Trophoblast cell (in vitro differentiated cells and primary cell): ENCODE measurements around the gene VOPP1.
"Not testable (repeated sequence)": the region's sequence is repeated elsewhere in the genome, so short reads cannot be mapped to it uniquely, and the experiment has no call there.

ENCODE experiments used
- DNase-seq, 2 donors: peaks; one replicate each; pipeline ENCODE4 v3.0.0-alpha.2; 2016
- H2AFZ ChIP-seq: 2 replicates; pipeline ENCODE4 v1.6.1; 2013; ENCODE audit warnings: low read length, moderate library complexity, mild to moderate bottlenecking; ENCODE audit not compliant: insufficient read depth, poor library complexity
- H2AK5ac ChIP-seq: 2 replicates; pipeline ENCODE4 v1.6.1; 2013; ENCODE audit warnings: mild to moderate bottlenecking, low read length
- H2BK120ac ChIP-seq: 2 replicates; pipeline ENCODE4 v1.6.1; 2013; ENCODE audit warnings: low read length, mild to moderate bottlenecking, moderate library complexity; ENCODE audit not compliant: insufficient read depth, poor library complexity
- H2BK12ac ChIP-seq: 2 replicates; pipeline ENCODE4 v1.6.1; 2013; ENCODE audit warnings: mild to moderate bottlenecking, low read length, moderate library complexity
- H2BK5ac ChIP-seq: 2 replicates; pipeline ENCODE4 v1.6.1; 2013; ENCODE audit warnings: low read length, low read depth, moderate library complexity, mild to moderate bottlenecking; ENCODE audit not compliant: poor library complexity
- H3K14ac ChIP-seq: 2 replicates; pipeline ENCODE4 v1.6.1; 2013; ENCODE audit warnings: mild to moderate bottlenecking, low read length
- H3K18ac ChIP-seq: 2 replicates; pipeline ENCODE4 v1.6.1; 2013; ENCODE audit warnings: mild to moderate bottlenecking, low read length
- H3K23ac ChIP-seq: 2 replicates; pipeline ENCODE4 v1.6.1; 2013; ENCODE audit warnings: low read length
- H3K27ac ChIP-seq: 2 replicates; pipeline ENCODE4 v1.5.1; 2013; ENCODE audit warnings: low read depth, mild to moderate bottlenecking, inconsistent platforms, low read length, moderate library complexity
- H3K27me3 ChIP-seq: 2 replicates; pipeline ENCODE4 v1.6.1; 2013; ENCODE audit warnings: inconsistent platforms, mild to moderate bottlenecking, low read length, moderate library complexity; ENCODE audit not compliant: insufficient read depth
- H3K36me3 ChIP-seq, 2 experiments: 1 replicate in 1 of 2; 2 replicates in 1 of 2; pipeline ENCODE4 v1.6.1; 2013; ENCODE audit warnings: low read length in 2 of 2, mild to moderate bottlenecking in 2 of 2, moderate library complexity in 1 of 2; ENCODE audit not compliant: insufficient read depth in 2 of 2, control insufficient read depth in 1 of 2
- H3K4ac ChIP-seq: 2 replicates; pipeline ENCODE4 v1.6.1; 2013; ENCODE audit warnings: low read depth, mild to moderate bottlenecking, low read length, moderate library complexity
- H3K4me1 ChIP-seq, 2 experiments: 1 replicate in 1 of 2; 2 replicates in 1 of 2; pipeline ENCODE4 v1.6.1; 2013; ENCODE audit warnings: low read length in 2 of 2, mild to moderate bottlenecking in 2 of 2, moderate library complexity in 1 of 2; ENCODE audit not compliant: insufficient read depth in 2 of 2, control insufficient read depth in 1 of 2
- H3K4me2 ChIP-seq: 2 replicates; pipeline ENCODE4 v1.6.1; 2013; ENCODE audit warnings: inconsistent platforms, mild to moderate bottlenecking, low read length, moderate library complexity
- H3K4me3 ChIP-seq: 2 replicates; pipeline ENCODE4 v1.5.1; 2013; ENCODE audit warnings: mild to moderate bottlenecking, low read depth, low read length, inconsistent platforms
- H3K79me1 ChIP-seq: one replicate; pipeline ENCODE4 v1.6.1; 2013; ENCODE audit warnings: low read length
- H3K79me2 ChIP-seq: 2 replicates; pipeline ENCODE4 v1.6.1; 2013; ENCODE audit warnings: low read length, mild to moderate bottlenecking; ENCODE audit not compliant: control insufficient read depth, insufficient read depth, poor library complexity
- H3K9ac ChIP-seq: 2 replicates; pipeline ENCODE4 v1.6.1; 2013; ENCODE audit warnings: mild to moderate bottlenecking, low read length
- H3K9me3 ChIP-seq: 2 replicates; pipeline ENCODE4 v1.6.1; 2013; ENCODE audit warnings: low read depth, mild to moderate bottlenecking, control low read depth, inconsistent platforms, low read length; ENCODE audit not compliant: insufficient read depth
- H4K12ac ChIP-seq: 2 replicates; pipeline ENCODE4 v1.6.1; 2013; ENCODE audit warnings: low read depth, mild to moderate bottlenecking, low read length, moderate library complexity
- H4K8ac ChIP-seq: 2 replicates; pipeline ENCODE4 v1.6.1; 2013; ENCODE audit warnings: low read depth, mild to moderate bottlenecking, low read length, moderate library complexity
- H4K91ac ChIP-seq: one replicate; pipeline ENCODE4 v1.6.1; 2013; ENCODE audit warnings: low read depth, mild to moderate bottlenecking, low read length, moderate library complexity
- WGBS: extraction: QIAGEN DNeasy Blood & Tissue Kit; methylation state at CpG from one replicate; pipeline ENCODE4 v1.1.7; 2013; ENCODE audit warnings: missing lambda C conversion rate; ENCODE audit not compliant: insufficient read length, insufficient coverage; ENCODE audit errors: extremely low coverage; 5-methylcytosine and 5-hydroxymethylcytosine counted together

Gene VOPP1

GRCh38 chr7:55605661-55606060, 33.4 kb upstream of the VOPP1 start:
- not testable (repeated sequence) for H2BK120ac ChIP-seq, H3K4ac ChIP-seq, H3K36me3 ChIP-seq, H3K23ac ChIP-seq, H4K8ac ChIP-seq, H2BK5ac ChIP-seq, DNase-seq, H3K27me3 ChIP-seq, H2AK5ac ChIP-seq, H3K9ac ChIP-seq, H3K4me1 ChIP-seq, H2AFZ ChIP-seq, H3K79me2 ChIP-seq, H3K4me2 ChIP-seq, H3K27ac ChIP-seq, H3K18ac ChIP-seq, H3K79me1 ChIP-seq, H3K14ac ChIP-seq, H4K12ac ChIP-seq, H3K4me3 ChIP-seq, H3K9me3 ChIP-seq, H2BK12ac ChIP-seq, H4K91ac ChIP-seq

- not testable (repeated sequence) for H3K36me3 ChIP-seq, H2BK12ac ChIP-seq, H3K4me3 ChIP-seq, H3K27ac ChIP-seq, H3K18ac ChIP-seq, H2BK120ac ChIP-seq, H3K79me1 ChIP-seq, H3K9me3 ChIP-seq, H2BK5ac ChIP-seq, H3K79me2 ChIP-seq, H4K8ac ChIP-seq, H3K23ac ChIP-seq, H3K4me1 ChIP-seq, H3K4ac ChIP-seq, H2AK5ac ChIP-seq, H3K9ac ChIP-seq, H2AFZ ChIP-seq, H4K12ac ChIP-seq, H3K4me2 ChIP-seq, H3K14ac ChIP-seq, H3K27me3 ChIP-seq, H4K91ac ChIP-seq
- WGBS, result no CpG with 5 or more reads among the region's 4 CpGs
- peak in 1 of 2 donors; percentile 25 for DNase-seq
Observed at GRCh38 chr7:55597944-55598499, 25.7 kb upstream of the VOPP1 start.

GRCh38 chr7:55597214-55597739, 25.0 kb upstream of the VOPP1 start:
- H3K4me2 ChIP-seq, result not testable (repeated sequence)

GRCh38 chr7:55595511-55595910, 23.2 kb upstream of the VOPP1 start:
- Histone ChIP-seq H3K4me3 (no peak overlapping the region), H3K23ac (no peak overlapping the region), H3K9me3 (no peaks in the 10 kb centered on the region), H2BK12ac (no peak overlapping the region), H3K18ac (no peak overlapping the region), H4K8ac (no peak overlapping the region), H3K79me2 (no peaks in the 10 kb centered on the region), H4K91ac (no peak overlapping the region), H2AFZ (no peak overlapping the region), H3K4me2 (no peak overlapping the region), H3K4ac (no peak overlapping the region), H2AK5ac (no peak overlapping the region), H3K14ac (no peak overlapping the region), H4K12ac (no peak overlapping the region), H2BK5ac (no peak overlapping the region), H3K27me3 (no peaks in the 10 kb centered on the region), H2BK120ac (no peak overlapping the region), H3K27ac (no peak overlapping the region), H3K4me1 (no peaks in the 10 kb centered on the region), H3K36me3 (no peaks in the 10 kb centered on the region), H3K9ac (no peak overlapping the region), H3K79me1 (no peaks in the 10 kb centered on the region)
- DNase-seq, result no peak
- WGBS, result no CpG with 5 or more reads among the region's 4 CpGs

More at GRCh38 chr7:55597214-55597739, 25.0 kb upstream of the VOPP1 start:
- WGBS, result no CpG with 5 or more reads among the region's 2 CpGs
- H2AK5ac ChIP-seq, H4K91ac ChIP-seq, H2BK120ac ChIP-seq, H3K36me3 ChIP-seq, H3K9me3 ChIP-seq, H3K79me1 ChIP-seq, H2BK12ac ChIP-seq, H3K18ac ChIP-seq, H3K79me2 ChIP-seq, H3K4me1 ChIP-seq, H2AFZ ChIP-seq, H3K9ac ChIP-seq, H2BK5ac ChIP-seq, H3K27me3 ChIP-seq, H3K4me3 ChIP-seq, H3K14ac ChIP-seq, H3K27ac ChIP-seq, H3K23ac ChIP-seq, H3K4ac ChIP-seq, H4K12ac ChIP-seq, H4K8ac ChIP-seq, DNase-seq: not testable (repeated sequence)
